Activated T-helper 17 cell treated with anti-CD3 and anti-CD28 coated beads, Interleukin-2, amount 50 U/mL, for 72 hours (primary cell): ENCODE results near the gene MED13L. TPM values are rescaled to one million over a fixed set of nuclear protein-coding genes. Genes with fewer than 3 reads are reported as not detected.
"Not testable (repeated sequence)": the region's sequence is repeated elsewhere in the genome, so short reads cannot be mapped to it uniquely, and the experiment has no call there.

ENCODE experiments used
- ATAC-seq: fragments of 150-1000 bp; cut with Tn5 transposase; replicated peaks from 2 replicates; pipeline ENCODE4 v1.10.0; 2021; ENCODE audit warnings: mild to moderate bottlenecking, moderate library complexity
- H3K27ac Mint-ChIP-seq: one replicate; pipeline ENCODE4 v1.8.0; 2022; ENCODE audit warnings: mixed read lengths
- H3K27me3 Mint-ChIP-seq: one replicate; pipeline ENCODE4 v1.8.0; 2022; ENCODE audit warnings: mixed read lengths
- H3K36me3 Mint-ChIP-seq: one replicate; pipeline ENCODE4 v1.8.0; 2022; ENCODE audit warnings: low read depth, mild to moderate bottlenecking, mixed read lengths
- H3K4me1 Mint-ChIP-seq: one replicate; pipeline ENCODE4 v1.8.0; 2022; ENCODE audit warnings: mixed read lengths
- H3K4me3 Mint-ChIP-seq: one replicate; pipeline ENCODE4 v1.8.0; 2022; ENCODE audit warnings: mild to moderate bottlenecking, mixed read lengths
- H3K9me3 Mint-ChIP-seq: one replicate; pipeline ENCODE4 v1.8.0; 2022; ENCODE audit warnings: mixed read lengths
- total RNA-seq, 2 donors: library from RNA; stranded (reverse); gene quantifications; one replicate each; pipeline ENCODE4 v1.2.3, GENCODE V29; 2022

Gene MED13L
- total RNA-seq, 2 donors from 2014 or later, result 49.9 to 56.2 TPM

DNA sequence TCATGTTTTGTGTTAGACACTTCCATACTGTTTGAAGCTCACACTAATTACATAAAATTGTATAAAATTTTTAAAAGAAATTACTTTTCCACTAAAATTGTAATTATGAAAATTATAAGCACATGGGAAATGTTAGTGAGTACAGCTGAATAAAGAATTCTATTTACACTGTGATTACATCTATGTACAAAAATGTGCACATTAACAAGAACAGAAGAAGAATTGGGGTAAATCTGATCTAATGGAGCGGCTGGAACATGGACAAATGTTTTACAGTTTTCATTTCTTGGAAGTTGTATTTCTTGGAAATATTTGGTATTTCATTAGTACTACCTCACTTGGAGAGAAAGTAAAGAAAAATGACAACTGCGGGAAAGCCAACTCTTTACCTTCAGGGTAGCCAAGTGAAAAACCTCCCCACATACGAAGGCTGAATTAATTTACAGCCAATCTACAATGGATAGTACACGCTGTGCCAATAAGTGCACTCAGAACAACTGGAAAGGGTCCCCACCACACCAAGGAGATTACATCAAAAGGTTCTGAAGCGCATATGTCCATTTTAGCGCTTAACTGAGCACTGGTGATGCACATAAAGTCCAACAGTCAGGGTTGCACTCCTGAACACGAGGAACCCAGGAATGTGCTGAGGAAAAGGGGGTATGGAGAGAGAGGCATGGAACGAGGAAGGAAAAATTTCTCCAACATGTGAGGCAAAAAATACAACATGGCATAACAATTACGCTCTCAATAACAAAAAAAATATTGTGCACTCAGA lies 17.5 kb downstream of the MED13L start:
- Mint-ChIP-seq H3K4me1 (peaks cover 25% of the 10 kb centered on the region), H3K36me3 (no peaks in the 10 kb centered on the region), H3K9me3 (no peaks in the 10 kb centered on the region), H3K27ac (no peak overlapping the region), H3K4me3 (no peak overlapping the region), H3K27me3 (no peaks in the 10 kb centered on the region)
- no peak for ATAC-seq

DNA sequence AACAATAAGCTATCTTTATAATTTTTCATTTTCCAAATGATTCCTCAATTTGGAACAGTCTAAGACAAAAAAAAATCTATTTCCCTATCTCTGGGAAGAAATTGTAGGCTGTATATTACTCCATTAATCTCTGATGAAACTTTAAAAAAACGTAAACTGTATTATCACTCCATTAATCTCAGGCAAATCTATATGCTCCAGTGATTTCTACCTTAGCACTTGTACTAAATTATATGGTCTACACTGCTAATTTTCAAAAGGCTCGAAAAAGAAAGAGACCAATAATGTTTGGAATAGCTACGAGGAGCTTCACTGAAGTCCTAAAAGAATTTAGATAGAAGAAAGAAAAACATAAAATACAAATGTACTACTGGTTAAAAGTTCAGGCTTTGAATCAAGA lies 19.7 kb downstream of the MED13L start:
- Mint-ChIP-seq H3K9me3 (no peaks in the 10 kb centered on the region), H3K27ac (peak overlapping the region; percentile 14), H3K27me3 (no peaks in the 10 kb centered on the region), H3K4me3 (no peak overlapping the region), H3K4me1 (peaks cover 22% of the 10 kb centered on the region), H3K36me3 (no peaks in the 10 kb centered on the region)
- no peak for ATAC-seq

DNA sequence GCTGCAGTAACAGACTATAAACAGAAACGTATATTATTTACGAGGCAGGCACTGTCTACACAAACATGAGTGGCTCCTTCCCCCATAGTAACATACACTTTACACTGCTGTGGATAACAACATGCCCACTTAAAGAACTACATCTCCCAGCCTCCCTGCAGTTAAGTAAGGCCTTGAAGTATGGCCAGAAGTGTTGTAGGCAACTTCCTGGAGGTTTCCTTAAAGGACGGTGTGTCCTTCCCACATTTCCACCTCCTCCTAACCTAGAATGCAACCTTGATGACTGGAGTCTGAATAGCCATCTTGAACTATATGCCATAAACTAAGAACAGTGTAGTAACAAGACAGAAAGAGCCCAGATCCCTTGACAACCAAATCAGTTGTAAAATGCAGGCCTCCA lies 20.3 kb downstream of the MED13L start:
- Mint-ChIP-seq H3K4me1 (peaks cover 26% of the 10 kb centered on the region), H3K36me3 (no peaks in the 10 kb centered on the region), H3K27ac (peak overlapping the region; percentile 14), H3K9me3 (peaks cover 4% of the 10 kb centered on the region), H3K27me3 (no peaks in the 10 kb centered on the region), H3K4me3 (peak overlapping the region; percentile 20)
- ATAC-seq, result no peak

DNA sequence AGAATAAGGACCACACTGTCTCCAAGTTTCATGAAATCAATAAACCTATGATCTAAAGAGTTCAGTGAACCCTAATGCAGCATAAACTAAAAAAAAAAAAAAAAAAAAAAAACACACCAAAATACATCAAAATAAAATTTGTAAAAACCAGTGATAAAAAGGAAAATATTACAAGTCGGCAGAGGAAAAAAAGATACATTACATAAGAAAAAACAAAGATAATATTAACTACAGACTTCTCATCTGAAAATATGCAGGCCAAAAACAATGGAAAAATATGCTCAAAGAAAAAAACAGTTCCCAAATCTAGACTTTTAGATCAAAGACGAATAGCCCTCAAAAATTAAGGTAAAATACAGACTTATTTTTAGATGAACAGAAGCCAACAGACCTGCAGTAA lies 27.6 kb downstream of the MED13L start:
- Mint-ChIP-seq H3K4me3 (no peak overlapping the region), H3K27me3 (no peaks in the 10 kb centered on the region), H3K4me1 (peaks cover 44% of the 10 kb centered on the region), H3K36me3 (no peaks in the 10 kb centered on the region), H3K9me3 (peaks cover 4% of the 10 kb centered on the region), H3K27ac (no peak overlapping the region)
- ATAC-seq, result no peak

DNA sequence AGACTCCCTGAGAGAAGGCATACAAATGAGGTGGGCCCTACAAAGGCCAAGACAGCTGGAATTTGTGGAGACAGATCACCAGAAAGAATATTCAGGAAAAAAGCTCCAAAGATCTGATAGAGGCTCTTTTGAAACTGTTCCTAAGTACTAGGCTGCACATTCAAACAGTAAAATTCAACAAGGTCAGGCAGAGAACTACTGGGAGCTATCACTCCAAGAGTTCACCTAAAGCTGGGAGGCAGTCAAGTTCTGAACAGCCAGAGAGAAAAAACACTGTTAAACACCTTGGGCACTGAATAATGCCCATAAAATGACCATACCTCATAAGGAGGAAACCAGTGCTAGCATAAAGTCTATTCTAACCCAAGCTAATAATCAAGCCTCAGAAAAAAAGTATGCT lies 28.6 kb downstream of the MED13L start:
- H3K4me1 Mint-ChIP-seq, result peaks cover 49% of the 10 kb centered on the region
- H3K27me3 Mint-ChIP-seq, result no peaks in the 10 kb centered on the region
- H3K4me3 Mint-ChIP-seq, result no peak overlapping the region
- no peak overlapping the region for H3K27ac Mint-ChIP-seq
- H3K9me3 Mint-ChIP-seq, result peaks cover 4% of the 10 kb centered on the region
- ATAC-seq, result no peak
- H3K36me3 Mint-ChIP-seq, result no peaks in the 10 kb centered on the region

DNA sequence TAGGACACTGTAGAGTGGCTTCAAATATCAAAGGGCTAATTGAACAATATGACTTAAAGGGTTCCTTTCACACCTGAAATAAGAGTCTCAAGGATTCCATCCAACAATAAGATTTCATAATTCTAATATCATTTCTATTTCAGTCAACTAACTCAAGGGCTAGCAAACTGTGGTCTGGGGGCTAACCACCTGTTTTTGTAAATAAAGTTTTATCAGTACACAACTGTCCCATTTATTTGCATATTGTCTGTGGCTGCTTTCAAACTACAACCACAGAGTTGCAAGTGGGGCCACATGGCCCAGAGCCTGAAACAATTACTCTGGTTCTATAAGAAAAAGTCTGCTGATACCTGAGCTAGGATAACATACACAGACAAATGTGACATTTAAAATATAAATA lies 29.1 kb downstream of the MED13L start:
- no peaks in the 10 kb centered on the region for H3K36me3 Mint-ChIP-seq
- no peak overlapping the region for H3K4me3 Mint-ChIP-seq
- H3K27me3 Mint-ChIP-seq, result no peaks in the 10 kb centered on the region
- H3K9me3 Mint-ChIP-seq, result peaks cover 4% of the 10 kb centered on the region
- peaks cover 54% of the 10 kb centered on the region for H3K4me1 Mint-ChIP-seq
- no peak for ATAC-seq
- peak overlapping the region; percentile 48 for H3K27ac Mint-ChIP-seq

DNA sequence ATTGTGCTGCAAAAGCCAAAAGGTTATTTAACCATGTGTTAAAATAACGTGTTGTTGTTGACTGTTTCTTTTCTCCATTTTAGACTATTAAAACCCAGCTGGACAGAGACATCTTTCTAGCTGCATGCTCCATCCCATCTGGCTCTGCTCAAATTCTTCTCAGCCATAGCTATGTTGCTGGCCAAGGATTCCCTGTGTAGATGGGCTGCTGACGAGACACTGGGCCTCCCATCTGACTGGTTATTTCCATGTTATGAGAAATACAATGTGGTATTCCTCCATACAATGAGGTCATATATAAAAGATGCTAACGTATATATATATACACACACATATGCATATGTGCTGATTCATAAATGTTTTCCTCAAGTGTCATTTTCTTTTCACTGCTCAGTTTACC lies 30.1 kb downstream of the MED13L start:
- Mint-ChIP-seq H3K36me3 (no peaks in the 10 kb centered on the region), H3K4me1 (peaks cover 55% of the 10 kb centered on the region), H3K27me3 (no peaks in the 10 kb centered on the region), H3K27ac (peak overlapping the region; percentile 31), H3K9me3 (peaks cover 2% of the 10 kb centered on the region), H3K4me3 (no peak overlapping the region)
- ATAC-seq, result peak; percentile 68

DNA sequence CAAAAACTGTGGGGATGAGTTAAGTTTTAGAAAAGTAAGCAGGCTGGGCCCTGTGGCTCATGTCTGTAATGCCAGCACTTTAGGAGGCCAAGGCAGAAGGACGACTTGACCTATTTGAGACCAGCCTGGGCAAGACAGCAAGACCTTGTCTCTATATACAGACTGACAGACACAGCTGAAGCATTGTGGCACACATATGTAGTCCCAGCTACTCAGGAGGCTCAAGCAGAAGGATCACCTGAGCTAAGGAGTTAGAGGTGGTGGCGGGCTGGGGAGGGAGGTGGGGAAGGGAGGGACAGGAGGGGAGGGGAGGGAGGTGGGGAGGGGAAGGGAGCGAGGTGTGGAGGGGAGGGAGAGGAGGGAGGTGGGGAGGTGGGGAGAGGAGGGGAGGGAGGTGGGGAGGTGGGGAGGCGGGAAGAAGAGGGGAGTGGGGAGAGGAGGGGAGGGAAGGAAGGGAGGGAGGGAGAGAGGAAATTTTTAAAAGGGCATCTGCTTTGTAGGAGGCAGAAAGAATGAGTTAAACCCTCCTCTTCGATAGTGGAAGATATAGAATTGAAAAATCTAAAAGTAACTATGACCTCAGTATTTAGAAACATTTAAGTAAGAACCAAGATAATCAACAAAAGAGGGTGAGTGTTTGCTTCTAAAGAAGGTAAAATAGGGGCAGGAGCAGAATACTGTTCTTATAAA lies 30.9 kb downstream of the MED13L start:
- Mint-ChIP-seq H3K27me3 (no peaks in the 10 kb centered on the region), H3K9me3 (no peaks in the 10 kb centered on the region), H3K4me3 (no peak overlapping the region), H3K36me3 (no peaks in the 10 kb centered on the region), H3K27ac (peak overlapping the region; percentile 14), H3K4me1 (peaks cover 52% of the 10 kb centered on the region)
- ATAC-seq, result no peak

DNA sequence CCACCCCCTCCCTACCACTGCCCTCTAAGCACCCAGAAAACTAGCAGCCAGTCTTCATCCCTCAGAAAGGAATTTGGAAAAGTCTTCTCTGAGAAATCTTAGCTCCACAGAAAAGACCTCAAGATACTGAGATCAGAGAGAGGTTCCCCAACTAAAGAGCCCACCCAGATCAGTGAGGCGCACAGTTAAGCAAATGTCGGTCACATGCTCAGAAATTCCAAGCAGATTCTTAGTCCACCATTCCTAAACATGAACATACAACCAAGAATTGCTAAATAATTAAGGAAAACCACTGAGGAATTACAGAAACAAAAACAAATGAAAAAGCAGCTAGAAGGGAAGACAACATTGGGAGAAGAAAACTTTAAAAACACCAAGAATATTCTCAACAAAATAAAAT lies 32.3 kb downstream of the MED13L start:
- no peaks in the 10 kb centered on the region for H3K27me3 Mint-ChIP-seq
- no peaks in the 10 kb centered on the region for H3K9me3 Mint-ChIP-seq
- ATAC-seq, result no peak
- H3K36me3 Mint-ChIP-seq, result no peaks in the 10 kb centered on the region
- peak overlapping the region; percentile 14 for H3K4me3 Mint-ChIP-seq
- H3K27ac Mint-ChIP-seq, result peak overlapping the region; percentile 14
- H3K4me1 Mint-ChIP-seq, result peaks cover 56% of the 10 kb centered on the region

DNA sequence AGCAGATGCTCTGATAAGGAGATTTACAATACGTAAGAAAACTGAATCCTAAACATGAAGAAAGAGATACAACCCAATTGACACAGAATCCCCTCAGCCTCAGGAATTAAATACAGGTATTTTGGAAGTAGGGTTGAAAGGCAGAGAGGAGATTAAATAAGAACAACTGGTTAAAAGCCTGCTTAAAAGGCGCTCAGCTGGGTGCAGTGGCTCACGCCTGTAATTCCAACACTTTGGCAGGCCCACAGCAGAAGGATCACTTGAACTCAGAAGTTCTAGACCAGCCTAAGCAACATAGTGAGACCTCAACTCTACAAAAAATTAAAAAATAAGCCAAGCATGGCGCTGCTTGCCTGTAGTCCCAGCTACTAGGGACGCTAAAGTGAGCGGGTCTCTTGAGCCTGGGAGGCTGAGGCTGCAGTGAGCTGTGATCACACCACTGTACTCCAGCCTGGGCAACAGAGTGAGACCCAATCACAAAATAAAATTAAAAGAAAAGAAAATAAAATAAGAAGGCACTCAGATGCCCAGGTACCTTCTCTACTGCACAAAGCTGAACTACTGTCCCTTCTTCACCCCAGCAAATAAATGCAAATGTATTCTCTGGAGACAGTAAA lies 32.9 kb downstream of the MED13L start:
- ATAC-seq, result no peak
- H3K4me3 Mint-ChIP-seq, result peak overlapping the region; percentile 29
- no peaks in the 10 kb centered on the region for H3K9me3 Mint-ChIP-seq
- H3K27me3 Mint-ChIP-seq, result no peaks in the 10 kb centered on the region
- H3K4me1 Mint-ChIP-seq, result peaks cover 57% of the 10 kb centered on the region
- peak overlapping the region; percentile 37 for H3K27ac Mint-ChIP-seq
- no peaks in the 10 kb centered on the region for H3K36me3 Mint-ChIP-seq

DNA sequence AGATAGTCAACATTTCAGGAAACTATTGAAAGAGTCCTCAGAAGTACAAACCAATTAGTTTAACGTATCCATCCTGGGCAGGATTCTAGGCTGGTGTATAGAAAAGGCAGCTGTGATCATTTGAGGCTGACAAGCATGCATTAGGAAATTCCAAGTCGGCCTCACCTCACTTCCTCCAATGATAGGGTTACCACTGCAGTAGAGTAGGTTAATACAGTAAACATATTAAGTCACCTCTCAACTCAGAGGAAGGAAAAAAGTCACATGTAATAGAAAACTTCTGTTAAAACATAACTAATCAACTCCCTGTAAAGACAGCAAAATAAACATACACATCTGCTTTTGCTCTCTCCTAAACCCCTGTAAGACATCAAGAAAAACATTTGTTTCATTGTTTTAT lies 33.5 kb downstream of the MED13L start:
- Mint-ChIP-seq H3K4me3 (peak overlapping the region; percentile 29), H3K27ac (peak overlapping the region; percentile 37)
- peak; percentile 42 for ATAC-seq

DNA sequence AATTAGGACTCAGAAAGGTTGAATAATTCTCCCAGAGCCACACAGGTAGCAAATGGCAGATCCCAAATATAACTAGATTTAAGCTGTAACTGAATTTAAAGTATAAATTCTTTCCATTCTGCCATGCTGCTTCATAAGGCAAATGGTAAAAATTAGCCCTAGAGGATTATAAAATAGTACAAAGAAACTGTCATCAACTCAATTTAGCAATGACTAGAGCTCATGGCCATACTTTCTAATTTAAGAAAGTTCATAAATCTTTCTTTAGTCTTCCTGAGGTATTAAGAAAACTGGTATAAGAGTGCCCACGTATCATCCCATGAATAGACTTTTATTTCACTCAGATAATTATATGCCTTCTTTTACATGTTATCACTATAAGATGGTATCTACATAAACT lies 34.8 kb downstream of the MED13L start:
- H3K27me3 Mint-ChIP-seq, result no peaks in the 10 kb centered on the region
- H3K9me3 Mint-ChIP-seq, result no peaks in the 10 kb centered on the region
- H3K4me3 Mint-ChIP-seq, result peak overlapping the region; percentile 29
- no peak overlapping the region for H3K27ac Mint-ChIP-seq
- no peak for ATAC-seq
- no peaks in the 10 kb centered on the region for H3K36me3 Mint-ChIP-seq
- H3K4me1 Mint-ChIP-seq, result peaks cover 45% of the 10 kb centered on the region

More for the DNA sequence above, 33.5 kb downstream of the MED13L start:
- Mint-ChIP-seq H3K27me3 (no peaks in the 10 kb centered on the region), H3K9me3 (no peaks in the 10 kb centered on the region), H3K4me1 (peaks cover 54% of the 10 kb centered on the region), H3K36me3 (no peaks in the 10 kb centered on the region)

DNA sequence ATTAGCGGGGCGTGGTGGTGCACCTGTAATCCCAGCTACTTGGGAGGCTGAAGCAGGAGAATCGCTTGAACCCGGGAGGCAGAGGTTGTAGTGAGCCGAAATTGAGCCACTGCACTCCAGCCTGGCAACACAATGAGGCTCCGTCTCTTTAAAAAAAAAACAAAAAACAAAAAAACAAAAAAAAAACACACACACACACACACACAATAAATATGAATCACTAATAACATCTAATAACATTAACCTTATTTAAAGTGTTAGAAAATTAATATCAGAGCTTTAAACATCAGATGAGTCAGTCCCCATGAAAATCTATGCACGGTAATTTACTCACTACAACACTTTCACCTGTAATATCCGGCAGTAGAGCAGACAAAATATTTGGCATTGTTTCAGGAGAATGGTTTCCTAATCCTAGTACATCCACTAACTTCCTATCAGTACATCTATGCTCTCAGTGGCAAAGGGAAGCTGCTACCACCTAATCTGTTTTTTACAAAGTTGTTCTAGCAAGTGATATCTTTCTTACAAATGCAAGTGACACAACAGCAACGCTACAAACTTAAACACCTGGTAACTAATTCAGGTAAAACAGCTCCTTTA lies 36.2 kb downstream of the MED13L start:
- H3K4me1 Mint-ChIP-seq, result peaks cover 49% of the 10 kb centered on the region
- H3K36me3 Mint-ChIP-seq, result peaks cover 7% of the 10 kb centered on the region

DNA sequence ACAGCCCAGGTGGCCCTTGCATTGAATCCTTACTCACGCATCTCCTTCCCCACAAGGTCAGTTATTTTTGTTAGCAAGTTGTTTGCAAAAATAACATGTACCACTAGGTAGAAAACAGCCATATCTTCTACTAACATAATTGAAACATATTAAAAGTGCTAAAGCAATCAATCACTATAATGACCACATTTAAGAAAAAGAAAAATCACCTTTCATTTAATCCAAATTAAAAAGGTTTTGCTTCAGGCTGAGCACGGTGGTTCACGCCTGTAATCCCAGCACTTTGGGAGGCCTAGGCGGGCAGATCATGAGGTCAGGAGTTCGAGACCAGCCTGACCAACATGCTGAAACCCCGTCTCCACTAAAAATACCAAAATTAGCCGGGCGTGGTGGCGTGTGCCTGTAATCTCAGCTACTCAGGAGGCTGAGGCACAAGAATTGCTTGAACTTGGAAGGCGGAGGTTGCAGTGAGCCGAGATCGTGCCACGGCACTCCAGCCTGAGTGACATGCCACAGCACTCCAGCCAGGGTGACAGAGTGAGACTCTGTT lies 38.8 kb downstream of the MED13L start:
- not testable (repeated sequence) for H3K9me3 Mint-ChIP-seq, ATAC-seq, H3K36me3 Mint-ChIP-seq

More for the DNA sequence above, 36.2 kb downstream of the MED13L start:
- Mint-ChIP-seq H3K27me3 (no peaks in the 10 kb centered on the region), H3K27ac (no peak overlapping the region), H3K4me3 (no peak overlapping the region), H3K9me3 (no peaks in the 10 kb centered on the region)
- ATAC-seq, result no peak

More for the DNA sequence above, 38.8 kb downstream of the MED13L start:
- H3K27ac Mint-ChIP-seq, H3K4me3 Mint-ChIP-seq, H3K27me3 Mint-ChIP-seq: not testable (repeated sequence)
- peaks cover 25% of the 10 kb centered on the region for H3K4me1 Mint-ChIP-seq
